A549 (cell line): ENCODE data around the gene SLC6A3. TPM values are rescaled to one million over a fixed set of nuclear protein-coding genes. Genes with fewer than 3 reads are reported as not detected.

ENCODE experiments used
- ATAC-seq, 2 experiments: fragments of 200-7000 bp in 1 of 2; fragments of >200 bp in 1 of 2; cut with Nextera tagmentation in 1 of 2; cut with Tn5 transposase in 1 of 2; 3 replicates each; pipeline versions ENCODE4 v1.8.0 to v1.9.1; 2018 to 2020; ENCODE audit warnings: mild to moderate bottlenecking in 1 of 2, moderate library complexity in 1 of 2
- CTCF ChIA-PET: fragments of 300-600 bp; sonication (Branson Sonifier 250); formaldehyde crosslinking; extraction: SDS; loops from one replicate; lab custom pipeline; 2021; ENCODE audit warnings: antibody characterized with exemption, inconsistent platforms; lab: Yijun Ruan, JAX
- POLR2A ChIA-PET: fragments of 350-600 bp; formaldehyde crosslinking; extraction: SDS; loops from one replicate; lab custom pipeline; 2021; ENCODE audit warnings: antibody characterized with exemption, inconsistent platforms; lab: Yijun Ruan, JAX
- DNase-seq, 2 experiments: peaks; one replicate each; pipeline versions ENCODE4 v3.0.0 to v3.0.0-alpha.2; 2011 to 2016; ENCODE audit warnings: low read depth in 1 of 2, low spot score in 1 of 2
- FAIRE-seq: peaks from 2 replicates; lab custom pipeline; 2011; peaks lifted over from hg19 to GRCh38; lab: Jason Lieb, UNC
- H3K27ac ChIP-seq, 2 experiments: fragments of >200 bp; sonication (Bioruptor Twin); formaldehyde crosslinking; 3 replicates each; pipeline ENCODE4 v1.5.1; 2016 to 2017
- H3K4me1 ChIP-seq: fragments of >200 bp; sonication (Bioruptor Twin); formaldehyde crosslinking; 3 replicates; pipeline ENCODE4 v1.6.1; 2016
- H3K4me2 ChIP-seq: fragments of >200 bp; sonication (Bioruptor Twin); formaldehyde crosslinking; 3 replicates; pipeline ENCODE4 v1.6.1; 2016
- H3K4me3 ChIP-seq: fragments of >200 bp; sonication (Bioruptor Twin); formaldehyde crosslinking; 3 replicates; pipeline ENCODE4 v1.5.1; 2016
- H3K9me3 ChIP-seq: fragments of >200 bp; sonication (Bioruptor Twin); formaldehyde crosslinking; 3 replicates; pipeline ENCODE4 v1.6.1; 2016
- CHD4 ChIP-seq: fragments of 200-600 bp; sonication (generic); IDR thresholded peaks from 2 replicates; pipeline ENCODE4 v1.6.1; 2016; ENCODE audit warnings: antibody characterized with exemption, mild to moderate bottlenecking, borderline replicate concordance
- CTCF ChIP-seq: fragments of >200 bp; sonication (Bioruptor Twin); formaldehyde crosslinking; IDR thresholded peaks from 3 replicates; pipeline ENCODE4 v1.5.1; 2016
- E2F6 ChIP-seq: IDR thresholded peaks from 2 replicates; pipeline ENCODE4 v1.6.1; 2012; ENCODE audit warnings: low read depth, borderline replicate concordance
- EHF ChIP-seq: fragments of 250-450 bp; sonication (Bioruptor Pico); IDR thresholded peaks from 2 replicates; pipeline ENCODE4 v1.5.0; 2020; ENCODE audit warnings: mild to moderate bottlenecking
- ESRRA ChIP-seq: fragments of 150-350 bp; IDR thresholded peaks from 2 replicates; pipeline ENCODE4 v1.6.1; 2014; ENCODE audit warnings: mild to moderate bottlenecking, low read length, borderline replicate concordance
- FOXS1 ChIP-seq: fragments of 250-450 bp; sonication (Bioruptor Pico); IDR thresholded peaks from 2 replicates; pipeline ENCODE4 v1.5.0; 2020; ENCODE audit warnings: mild to moderate bottlenecking, moderate library complexity
- HMGXB4 ChIP-seq: fragments of 250-450 bp; sonication (Bioruptor Pico); IDR thresholded peaks from 2 replicates; pipeline ENCODE4 v1.5.0; 2021; ENCODE audit warnings: mild to moderate bottlenecking, moderate library complexity, borderline replicate concordance
- HOXA7 ChIP-seq: fragments of 250-450 bp; sonication (Bioruptor Pico); IDR thresholded peaks from 2 replicates; pipeline ENCODE4 v1.5.0; 2020; ENCODE audit warnings: mild to moderate bottlenecking, moderate library complexity
- HOXB13 ChIP-seq: fragments of 250-450 bp; sonication (Bioruptor Pico); IDR thresholded peaks from 2 replicates; pipeline ENCODE4 v1.5.0; 2020; ENCODE audit warnings: low read depth, mild to moderate bottlenecking, moderate library complexity
- HOXB5 ChIP-seq: fragments of 250-450 bp; sonication (Bioruptor Pico); IDR thresholded peaks from 2 replicates; pipeline ENCODE4 v1.5.0; 2020; ENCODE audit warnings: mild to moderate bottlenecking, moderate library complexity
- KDM1A ChIP-seq: fragments of 200-600 bp; sonication (generic); IDR thresholded peaks from 2 replicates; pipeline ENCODE4 v1.6.1; 2016; ENCODE audit warnings: low read depth, mild to moderate bottlenecking
- KDM5A ChIP-seq: fragments of 200-600 bp; sonication (generic); IDR thresholded peaks from 2 replicates; pipeline ENCODE4 v1.6.1; 2016; ENCODE audit warnings: antibody characterized with exemption, mild to moderate bottlenecking
- MAX ChIP-seq: IDR thresholded peaks from 2 replicates; pipeline ENCODE4 v1.6.1; 2012
- MAZ ChIP-seq: fragments of 150-350 bp; IDR thresholded peaks from 2 replicates; pipeline ENCODE4 v1.6.1; 2014; ENCODE audit warnings: antibody characterized with exemption, low read depth, low read length, borderline replicate concordance
- MYC ChIP-seq: IDR thresholded peaks from 2 replicates; pipeline ENCODE4 v1.6.1; 2012; ENCODE audit warnings: mild to moderate bottlenecking, inconsistent platforms, low read length, improper control_type of control experiment, borderline replicate concordance
- NR3C1 ChIP-seq: fragments of >200 bp; sonication (Bioruptor Twin); formaldehyde crosslinking; IDR thresholded peaks from 3 replicates; pipeline ENCODE4 v1.6.1; 2017
- PHF8 ChIP-seq: fragments of 200-600 bp; sonication (generic); IDR thresholded peaks from 2 replicates; pipeline ENCODE4 v1.6.1; 2016; ENCODE audit warnings: low read depth, mild to moderate bottlenecking, antibody characterized with exemption, moderate library complexity, borderline replicate concordance
- POLR2AphosphoS2 ChIP-seq: conservative IDR thresholded peaks from 2 replicates; pipeline ENCODE4 v1.6.1; 2012; ENCODE audit warnings: low read length, improper control_type of control experiment, inconsistent platforms
- RAD21 ChIP-seq, 2 experiments: fragments of >200 bp in 1 of 2; sonication (Bioruptor Twin) in 1 of 2; formaldehyde crosslinking in 1 of 2; IDR thresholded peaks in 1 of 2; conservative IDR thresholded peaks in 1 of 2; 2 replicates in 1 of 2; 3 replicates in 1 of 2; pipeline ENCODE4 v1.6.1; 2012 to 2018; ENCODE audit warnings: inconsistent platforms in 1 of 2
- RARB ChIP-seq: fragments of 250-450 bp; sonication (Bioruptor Pico); IDR thresholded peaks from 2 replicates; pipeline ENCODE4 v1.8.0; 2021; ENCODE audit warnings: mild to moderate bottlenecking, moderate library complexity
- RNF2 ChIP-seq: fragments of 200-600 bp; sonication (generic); IDR thresholded peaks from 2 replicates; pipeline ENCODE4 v1.6.1; 2016; ENCODE audit warnings: low read depth, mild to moderate bottlenecking, antibody characterized with exemption, moderate library complexity, borderline replicate concordance
- SMC3 ChIP-seq: fragments of >200 bp; sonication (Bioruptor Twin); formaldehyde crosslinking; IDR thresholded peaks from 3 replicates; pipeline ENCODE4 v1.6.1; 2018; ENCODE audit warnings: inconsistent platforms
- SREBF2 ChIP-seq: fragments of 450-650 bp; IDR thresholded peaks from 2 replicates; pipeline ENCODE4 v1.6.1; 2014; ENCODE audit warnings: mild to moderate bottlenecking, moderate library complexity
- TP53 ChIP-seq: fragments of 250-450 bp; sonication (Bioruptor Pico); IDR thresholded peaks from 2 replicates; pipeline ENCODE4 v1.5.0; 2021; ENCODE audit warnings: mild to moderate bottlenecking, moderate library complexity
- ZC3H11A ChIP-seq: fragments of 450-650 bp; IDR thresholded peaks from 2 replicates; pipeline ENCODE4 v1.6.1; 2014; ENCODE audit warnings: antibody characterized with exemption, mild to moderate bottlenecking
- ZNF302 ChIP-seq: fragments of 250-450 bp; sonication (Bioruptor Pico); IDR thresholded peaks from 2 replicates; pipeline ENCODE4 v1.9.0; 2021; ENCODE audit warnings: inconsistent platforms, mild to moderate bottlenecking, moderate library complexity
- WGBS: methylation state at CpG from one replicate; pipeline ENCODE4 v1.1.6; 2017; ENCODE audit errors: missing lambda C conversion rate; 5-methylcytosine and 5-hydroxymethylcytosine counted together
- polyA plus RNA-seq, 4 experiments: library from polyadenylated mRNA; depleted of rRNA in 3 of 4; stranded (reverse); fragments of >200 nt; fragmentation: RNase III in 1 of 4; extraction: RNeasy Plus Mini Kit Qiagen cat#74134 plus additional on column Dnase treatment in 1 of 4; gene quantifications; 2 replicates in 3 of 4; 3 replicates in 1 of 4; pipeline ENCODE4 v1.2.3, GENCODE V29; 2011 to 2017

SLC6A3 gene
- polyA plus RNA-seq, 2 of the 4 experiments (the other 2 are of a cell fraction), result 0.05 to 0.06 TPM

GRCh38 chr5:1443171-1443570 is 2.1 kb downstream of the SLC6A3 start:
- H3K4me3 ChIP-seq, result no peak overlapping the region
- H3K4me1 ChIP-seq, result peaks cover 9% of the 10 kb centered on the region; the same call in 1 of the 3 replicates
- TF ChIP-seq SMC3 (no peak), KDM5A (no peak), CHD4 (no peak), E2F6 (no peak), FOXS1 (no peak), POLR2AphosphoS2 (no peak), HMGXB4 (CRISPR knock-in tag) (no peak), ESRRA (no peak), CTCF (no peak), EHF (CRISPR knock-in tag) (no peak), HOXB5 (no peak), ZNF302 (CRISPR knock-in tag) (no peak), TP53 (no peak)
- H3K27ac ChIP-seq, result no peak overlapping the region
- FAIRE-seq, result no peak
- ChIA-PET CTCF (interaction anchor here (0.9 to 1.2 kb wide), 3 partner anchors 19 to 63 kb away, joined by 3 to 5 read pairs (median 4); no protein-coding TSS in a partner anchor), POLR2A (no interaction called here)
- DNase-seq, result no peak
- ATAC-seq, result no peak; a peak in 1 of 6 replicates
- no peak overlapping the region for H3K4me2 ChIP-seq
- WGBS, result 43% methylated on average over 9 of the region's 9 CpGs
- H3K9me3 ChIP-seq, result no peaks in the 10 kb centered on the region

- H3K27ac ChIP-seq, result no peak overlapping the region
- CTCF ChIA-PET, result interaction anchor here (0.9 to 1.5 kb wide), 4 partner anchors 13 to 62 kb away, joined by 3 to 5 read pairs (median 4); no protein-coding TSS in a partner anchor
- H3K4me1 ChIP-seq, result peaks cover 11% of the 10 kb centered on the region; the same call in 1 of the 3 replicates
- H3K9me3 ChIP-seq, result no peaks in the 10 kb centered on the region
- WGBS, result 45% methylated on average over 23 of the region's 36 CpGs
- TF ChIP-seq PHF8, result no peak
- no peak for TF ChIP-seq MAX
- no peak for TF ChIP-seq KDM1A
- TF ChIP-seq SREBF2, result no peak
- TF ChIP-seq RNF2, result no peak
- no peak for TF ChIP-seq E2F6
- no peak for TF ChIP-seq RARB (CRISPR knock-in tag)
- TF ChIP-seq NR3C1, result no peak
- no peak for TF ChIP-seq MAZ
- no peak for TF ChIP-seq RAD21 (conservative IDR thresholded peaks at IDR 0.05 in 1 of 2, IDR thresholded peaks at IDR 0.05 in 1 of 2)
- TF ChIP-seq MYC, result no peak
- no peak for TF ChIP-seq HOXB13 (CRISPR knock-in tag)
- no peak for TF ChIP-seq ZC3H11A
- no peak for TF ChIP-seq HOXA7
- ATAC-seq (no peak), FAIRE-seq (no peak), DNase-seq (no peak)
- POLR2A ChIA-PET, result no interaction called here
- H3K4me3 ChIP-seq, result no peak overlapping the region
- H3K4me2 ChIP-seq, result no peak overlapping the region
These were observed 2.8 kb downstream of the SLC6A3 start for GRCh38 chr5:1442222-1443145.
